ENCODE results near the gene GNAQ.
A peak's percentile ranks its signal among the peaks of the same experiment; 100 is the strongest.
"Not testable (repeated sequence)": the region's sequence is repeated elsewhere in the genome, so short reads cannot be mapped to it uniquely, and the experiment has no call there.

GNAQ gene

DNA sequence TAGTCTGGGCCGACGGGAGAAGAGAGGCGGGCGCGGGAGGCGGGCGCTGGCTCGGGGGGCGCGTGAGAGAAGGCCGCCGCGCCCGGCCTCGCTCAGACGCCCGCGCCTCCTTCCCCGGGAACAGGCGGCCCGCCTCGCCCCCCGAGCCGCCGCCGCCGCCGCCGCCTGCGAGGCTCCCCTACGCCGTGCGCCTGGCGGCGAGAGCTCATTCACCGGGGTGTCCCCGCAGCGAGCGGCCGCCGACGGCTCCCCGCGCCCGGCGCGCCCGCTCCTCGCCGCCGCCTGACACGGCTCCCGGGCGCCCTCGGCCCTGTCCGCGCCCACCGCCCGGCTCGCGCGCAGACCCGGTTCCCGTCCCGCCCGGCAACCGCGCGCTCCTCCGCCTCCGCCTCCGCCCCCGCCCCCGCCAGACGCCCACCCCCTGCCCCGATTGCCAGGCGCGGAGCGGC is at the start of gene GNAQ:
TSS of gene GNAQ (minus strand) at position 368 of the 449 bp plus-strand sequence. CDS start 576 bp downstream, outside the sequence.
- no peak for DNase-seq (ENCODE audit: low spot score)

DNA sequence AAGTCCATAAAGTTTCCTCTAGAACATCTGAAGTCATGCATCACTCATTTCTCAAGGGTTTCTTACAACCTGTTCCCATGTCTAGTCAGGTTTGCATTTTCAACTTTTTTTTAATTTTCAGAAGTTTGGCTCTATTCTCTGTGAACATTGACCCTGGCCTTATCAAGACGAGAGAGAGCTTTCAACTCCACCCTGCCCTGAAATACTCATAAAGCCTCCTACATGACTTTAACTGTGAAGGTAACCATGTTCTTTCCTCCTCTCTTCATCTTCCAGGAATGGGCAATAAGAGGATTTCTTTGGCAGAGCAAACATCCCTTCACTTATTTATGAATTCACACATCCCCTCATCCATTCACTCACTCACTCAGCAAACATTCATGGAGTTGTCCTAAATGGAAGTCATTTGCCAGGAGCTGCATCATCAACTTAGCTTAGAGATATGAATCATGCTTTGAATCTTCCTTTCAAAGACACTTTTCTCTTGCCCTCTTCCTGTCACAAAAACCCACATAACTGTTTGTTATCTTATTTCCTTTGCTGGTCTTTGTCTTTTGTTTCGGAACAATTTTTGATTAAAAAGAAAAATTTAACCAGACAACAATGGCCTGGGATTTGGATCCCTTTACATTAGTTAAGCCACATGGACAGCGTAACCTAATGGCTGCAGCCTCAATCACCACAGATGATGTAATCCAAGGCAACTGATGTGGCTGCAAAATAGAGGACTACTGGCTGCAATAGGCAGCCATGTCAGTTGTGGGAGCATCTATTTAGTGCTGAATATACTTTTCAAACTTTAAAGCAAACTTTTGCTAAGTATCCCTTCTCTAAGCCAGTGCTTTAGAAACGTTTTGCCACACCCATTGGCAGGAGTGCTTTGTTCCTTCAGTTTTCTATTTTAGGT is 43.0 kb upstream of the GNAQ start:
- no peak for DNase-seq (ENCODE audit: low spot score)

DNA sequence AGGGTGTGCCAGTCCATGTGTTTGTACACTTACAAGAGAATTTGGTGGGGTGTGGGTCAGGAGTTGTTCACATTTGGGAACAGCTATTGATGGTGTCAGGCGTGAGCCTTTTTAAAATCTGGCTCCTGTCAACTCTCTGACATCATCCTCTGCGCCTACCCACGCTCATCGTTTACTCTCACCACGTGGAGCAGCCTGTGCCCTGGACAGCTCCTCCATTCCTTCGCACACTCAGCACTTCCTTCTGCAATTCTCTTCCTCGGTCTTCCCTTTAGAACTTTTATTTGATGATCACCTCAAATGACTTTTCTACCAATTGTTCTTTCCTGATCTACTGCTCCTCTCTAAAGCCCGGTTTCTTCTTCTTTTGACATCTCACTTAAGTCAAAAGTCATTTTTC is 42.1 kb upstream of the GNAQ start:
- DNase-seq (ENCODE audit: low spot score) = no peak

DNA sequence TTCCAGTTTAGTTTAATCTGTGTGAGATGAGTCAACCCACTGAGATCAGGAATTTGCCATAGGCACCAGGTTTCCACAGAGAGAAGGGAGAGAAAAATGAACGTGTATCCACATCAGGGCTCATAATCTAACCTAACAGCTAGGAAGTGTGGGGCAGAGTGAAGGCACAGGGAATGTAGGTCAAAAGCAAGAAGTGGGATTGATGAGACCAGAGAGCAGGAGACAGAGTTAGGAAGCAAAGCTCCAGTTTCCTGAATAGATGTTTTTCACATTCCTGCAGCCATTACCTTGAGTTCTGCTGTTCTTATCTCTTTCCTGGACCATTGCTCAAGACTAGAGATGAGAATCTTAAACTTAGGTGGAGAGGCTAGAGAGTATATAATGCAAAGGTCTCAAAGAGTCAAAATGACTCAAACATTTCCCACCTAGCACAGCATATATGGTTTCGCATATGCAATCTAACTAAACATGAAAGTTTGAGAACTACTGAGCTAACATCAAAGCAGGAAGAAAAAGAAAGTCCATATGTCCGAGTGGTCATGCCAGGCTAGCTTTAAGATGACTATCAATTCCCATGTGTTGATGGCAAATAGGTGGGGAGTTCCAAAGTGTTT is 41.1 kb upstream of the GNAQ start:
- DNase-seq (ENCODE audit: low spot score) = no peak

DNA sequence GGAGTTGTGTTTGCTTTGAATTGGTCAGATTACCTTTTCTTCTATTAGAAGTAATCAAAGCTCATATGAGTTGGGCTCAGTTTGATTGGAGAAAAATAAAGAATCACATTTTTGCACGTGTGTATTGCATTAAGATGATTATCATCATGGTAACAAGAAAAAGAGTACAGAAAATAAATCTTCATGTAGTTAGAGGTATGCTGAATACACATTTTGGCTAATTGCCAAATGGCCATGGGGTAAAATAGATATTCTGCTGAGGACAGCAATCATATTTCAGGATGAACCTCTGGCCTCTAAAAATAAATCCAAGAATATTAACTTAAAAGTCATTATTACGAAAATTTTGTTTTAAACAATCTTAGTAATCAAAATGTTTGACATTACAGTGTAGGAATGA is 38.9 kb upstream of the GNAQ start:
- DNase-seq (ENCODE audit: low spot score) = no peak

DNA sequence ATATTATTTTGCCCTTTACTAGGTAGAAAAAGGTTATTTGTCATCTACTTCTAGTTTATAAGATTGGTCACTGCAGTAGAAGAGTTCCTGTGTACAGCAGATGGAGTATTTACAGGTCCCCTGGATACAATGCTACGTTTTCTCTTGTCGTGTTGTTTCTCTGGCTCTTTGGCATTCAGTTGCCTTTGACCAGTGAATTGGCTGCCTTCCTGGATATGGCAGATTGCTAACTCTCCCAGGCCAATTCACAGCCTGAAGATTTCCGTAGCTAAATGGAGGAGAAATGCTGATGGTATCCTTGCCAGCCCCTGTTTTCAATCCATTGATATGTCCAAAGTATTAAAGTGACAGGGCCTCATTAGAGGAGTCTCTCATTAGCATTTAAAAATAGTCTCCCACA is 32.5 kb upstream of the GNAQ start:
- DNase-seq (ENCODE audit: low spot score) = no peak

DNA sequence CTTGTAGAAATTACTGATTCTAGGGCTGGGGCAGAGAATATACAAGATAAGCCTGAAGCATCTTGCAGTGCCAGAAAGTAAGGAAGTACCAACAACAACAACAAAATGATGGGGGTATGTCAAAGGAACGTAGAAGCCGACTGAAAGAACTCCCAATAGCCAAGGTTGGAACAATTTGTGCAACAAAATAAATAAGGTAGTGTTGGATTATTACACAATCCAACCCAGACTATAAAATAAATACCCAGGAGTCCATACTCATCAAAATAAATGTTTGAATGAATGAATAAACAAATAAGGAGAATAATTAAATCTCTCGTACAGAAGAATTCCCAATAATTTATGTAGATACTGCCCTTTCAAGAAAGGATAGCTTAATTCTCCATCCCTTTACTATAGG is 31.1 kb upstream of the GNAQ start:
- DNase-seq (ENCODE audit: low spot score) = no peak

DNA sequence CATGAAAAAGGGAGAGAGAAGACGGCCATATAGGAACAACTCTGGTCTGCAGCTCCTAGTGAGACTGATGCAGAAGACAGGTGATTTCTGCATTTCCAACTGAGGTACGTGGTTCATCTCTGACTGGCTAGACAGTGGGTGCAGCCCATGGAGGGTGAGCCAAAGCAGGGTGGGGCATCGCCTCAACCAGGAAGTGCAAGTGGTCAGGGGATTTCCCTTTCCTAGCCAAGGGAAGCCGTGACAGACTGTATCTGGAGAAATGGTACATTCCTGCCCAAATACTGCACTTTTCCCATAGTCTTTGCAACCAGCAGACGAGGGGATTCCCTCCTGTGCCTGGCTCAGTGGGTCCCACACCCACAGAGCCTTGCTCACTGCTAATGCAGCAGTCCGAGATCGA is 22.6 kb upstream of the GNAQ start:
- not testable (repeated sequence) for DNase-seq (ENCODE audit: low spot score)

DNA sequence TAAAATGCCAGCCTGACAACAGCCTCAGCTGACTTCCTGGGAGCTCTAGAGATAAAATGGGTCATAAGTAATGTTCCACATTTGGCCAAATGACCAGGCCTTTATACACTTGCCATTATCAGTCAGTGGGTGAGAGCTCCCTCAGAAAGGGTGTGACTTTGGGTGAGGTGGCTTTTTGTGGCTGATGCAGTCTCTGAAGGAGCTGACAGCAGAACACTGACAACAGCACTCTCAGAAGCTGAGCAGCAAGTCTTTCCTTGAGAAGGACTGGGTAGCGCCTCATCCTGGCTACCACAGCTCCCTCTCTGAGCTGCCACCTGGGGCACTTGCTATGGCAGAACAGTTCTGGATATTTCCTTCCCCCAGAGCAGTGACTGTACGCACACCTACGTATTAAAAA is 22.0 kb upstream of the GNAQ start:
- no peak for DNase-seq (ENCODE audit: low spot score)

DNA sequence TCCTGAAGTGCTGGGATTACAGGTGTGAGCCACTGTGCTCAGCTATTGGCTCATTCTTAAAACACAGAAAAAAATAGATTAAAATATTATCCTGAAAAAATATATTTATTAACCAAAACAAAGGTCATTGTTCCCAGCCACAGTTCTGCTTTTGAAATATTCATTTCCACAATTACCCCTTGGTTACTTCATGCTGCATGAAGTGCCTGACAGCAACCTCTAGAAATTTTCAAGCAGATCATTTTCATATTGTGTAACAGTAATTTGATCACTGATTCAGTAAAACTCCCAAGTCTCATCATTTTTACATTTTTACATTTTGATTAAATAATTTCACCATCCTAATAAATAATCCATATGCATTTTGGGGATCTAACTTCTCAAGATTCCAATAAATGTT is 18.8 kb upstream of the GNAQ start:
- no peak for DNase-seq (ENCODE audit: low spot score)

DNA sequence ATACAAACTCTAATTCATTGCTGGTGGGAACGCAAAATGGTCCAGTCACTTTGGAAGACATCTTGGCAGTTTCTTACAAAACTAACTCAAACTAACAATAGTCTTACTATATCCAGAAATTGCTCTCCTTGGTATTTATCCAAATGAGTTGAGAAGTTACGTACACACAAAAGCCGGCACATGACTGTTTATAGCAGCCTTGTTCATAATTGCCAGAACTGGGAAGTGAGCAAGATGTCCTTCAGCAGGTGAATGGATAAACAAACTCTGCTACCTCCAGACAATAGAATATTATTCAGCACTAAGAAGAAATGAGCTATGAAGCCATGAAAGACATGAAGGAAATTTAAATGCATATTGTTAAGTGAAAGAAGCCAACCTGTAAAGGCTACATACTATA is 17.9 kb upstream of the GNAQ start:
- DNase-seq (ENCODE audit: low spot score) = no peak

DNA sequence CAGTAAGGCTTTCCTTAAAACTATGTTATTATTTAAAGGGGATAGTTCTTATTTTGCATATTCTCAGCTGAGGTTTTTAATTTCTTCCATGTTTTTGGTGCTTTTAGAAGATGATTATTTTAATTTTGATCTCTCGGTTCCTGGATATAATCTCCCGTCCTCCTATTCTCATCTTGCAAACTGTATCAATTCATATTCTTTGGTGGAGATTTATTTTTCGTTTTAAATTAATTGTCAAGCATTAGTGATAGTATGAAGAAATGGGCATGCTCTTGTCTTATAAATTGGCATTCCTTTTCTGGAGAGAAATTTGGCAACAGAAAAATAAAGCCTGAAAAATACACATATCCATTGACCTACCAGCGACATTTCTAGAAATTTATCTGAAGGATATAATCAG is 15.5 kb upstream of the GNAQ start:
- no peak for DNase-seq (ENCODE audit: low spot score)

DNA sequence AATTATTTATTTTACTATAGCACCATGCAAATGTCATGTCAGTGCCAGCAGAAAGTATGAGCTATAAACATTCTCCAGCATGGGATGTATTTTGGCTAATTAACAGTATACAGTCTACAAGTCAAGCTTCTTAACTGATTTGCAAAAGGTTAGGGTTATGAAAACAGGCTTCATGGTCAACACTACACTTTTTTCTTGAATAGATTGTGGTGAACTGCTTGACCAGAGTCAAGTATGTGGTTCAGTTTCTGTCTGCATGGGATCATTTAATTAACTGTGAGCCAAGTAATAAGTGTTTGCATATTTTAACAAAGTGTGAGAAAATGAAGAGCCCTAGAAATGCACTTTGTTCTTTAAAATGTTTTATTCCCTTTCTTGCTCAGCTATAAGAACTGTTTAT is 14.5 kb upstream of the GNAQ start:
- no peak for DNase-seq (ENCODE audit: low spot score)

DNA sequence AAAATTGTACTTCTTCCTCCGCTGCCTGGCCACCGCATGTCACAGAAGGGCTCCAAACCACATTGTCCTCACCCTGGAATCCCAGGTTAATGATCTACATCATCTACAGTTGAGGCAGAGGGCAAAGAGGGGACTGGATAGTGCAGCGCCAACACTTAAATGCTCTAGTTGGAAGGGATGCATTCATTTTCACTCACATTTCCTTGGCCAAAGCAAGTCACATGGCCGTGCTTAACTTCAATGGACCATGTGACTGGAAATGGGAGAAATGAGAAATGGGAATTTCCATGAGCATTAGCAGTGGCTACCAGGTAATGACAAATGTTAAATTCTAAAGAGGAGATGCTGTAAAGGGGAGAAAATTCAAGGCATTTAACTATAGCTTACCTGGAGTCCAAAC is 13.3 kb upstream of the GNAQ start:
- no peak for DNase-seq (ENCODE audit: low spot score)

DNA sequence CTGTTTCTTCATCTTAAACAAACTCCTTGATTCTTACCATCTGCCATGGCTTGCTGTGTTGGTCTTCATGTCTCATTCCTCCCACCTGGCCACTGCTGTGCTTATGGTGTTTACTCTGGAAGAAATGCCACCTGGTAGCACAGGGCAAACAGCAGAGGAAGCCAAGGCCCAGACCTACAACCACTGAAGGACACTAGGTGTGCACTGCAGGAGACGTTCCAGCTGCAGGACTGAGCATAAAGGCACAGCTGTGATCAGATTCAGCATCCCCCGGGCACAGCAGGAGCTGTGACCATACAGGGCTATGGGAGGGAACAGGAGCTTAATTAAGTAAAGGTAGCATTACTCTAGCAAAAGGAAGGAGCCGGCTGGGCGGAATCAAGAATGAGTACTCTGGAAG is 12.6 kb upstream of the GNAQ start:
- DNase-seq (ENCODE audit: low spot score) = no peak

DNA sequence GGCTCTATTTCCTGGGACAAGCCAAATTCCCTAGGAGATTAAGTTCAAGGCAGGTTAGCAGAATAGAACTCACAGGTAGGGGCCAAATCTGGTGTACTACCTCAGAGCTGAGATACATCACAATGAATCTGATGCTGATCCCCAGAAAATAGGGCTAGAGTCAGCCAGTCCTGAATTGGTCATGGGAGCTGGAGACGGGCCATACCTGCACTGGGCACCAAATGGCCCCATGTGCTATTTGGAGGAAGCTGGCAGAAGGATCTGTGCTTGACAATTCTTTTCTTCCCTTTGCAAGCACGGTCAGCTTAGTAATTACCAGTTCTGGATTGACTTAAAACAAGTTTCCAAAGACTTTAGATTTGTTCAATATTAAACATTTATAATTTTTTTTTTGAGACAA is 10.4 kb upstream of the GNAQ start:
- DNase-seq (ENCODE audit: low spot score) = no peak

DNA sequence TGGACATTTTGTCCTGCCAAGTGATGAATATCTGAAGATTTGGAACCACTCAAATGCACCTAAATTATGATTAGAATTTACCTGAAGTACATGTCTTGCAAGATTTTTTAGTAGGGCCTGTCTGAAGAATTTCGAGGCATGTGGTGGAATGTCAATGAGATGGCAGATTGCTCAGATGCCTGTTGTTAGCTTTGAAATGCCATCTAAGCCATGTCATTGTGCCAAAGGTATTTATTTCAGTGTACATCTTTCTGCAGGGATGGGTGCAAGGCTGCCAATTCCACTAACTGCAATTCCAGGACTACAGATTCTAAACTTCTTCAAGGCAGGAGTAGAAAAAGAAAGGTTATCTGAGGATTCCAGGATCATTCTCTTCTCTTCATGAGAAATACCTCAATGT is 9.1 kb upstream of the GNAQ start:
- DNase-seq (ENCODE audit: low spot score) = no peak

DNA sequence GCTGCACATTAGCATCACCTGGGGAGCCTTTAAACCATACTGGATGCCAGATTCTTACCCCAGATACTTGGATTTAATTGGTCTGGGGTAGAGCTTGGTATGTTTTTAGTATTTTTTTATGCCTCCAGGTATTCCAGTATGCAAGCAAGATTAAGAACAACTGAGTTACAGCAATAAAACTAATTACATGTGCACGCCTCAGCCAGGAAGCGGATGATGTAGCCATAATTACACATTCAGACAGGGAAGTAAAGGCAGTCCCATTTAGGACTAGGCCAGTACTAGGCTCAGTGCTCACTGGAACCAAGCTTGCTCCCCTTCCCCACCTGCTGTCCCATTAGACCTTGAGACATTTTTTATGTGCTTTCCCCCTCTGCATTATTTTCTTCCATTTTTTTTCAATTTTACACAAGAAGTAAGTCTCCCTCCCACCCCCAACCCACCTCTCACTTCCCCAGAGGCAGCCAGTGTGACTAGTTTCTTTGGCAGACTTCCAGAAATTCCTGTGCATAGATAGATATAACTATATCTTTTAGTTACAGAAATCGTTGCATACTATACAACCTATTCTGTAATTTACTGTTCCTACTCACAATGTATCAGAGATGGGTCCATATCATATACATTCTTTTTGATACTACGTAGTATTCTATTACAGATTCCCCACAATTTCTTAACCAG is 7.1 kb upstream of the GNAQ start:
- DNase-seq (ENCODE audit: low spot score) = no peak

DNA sequence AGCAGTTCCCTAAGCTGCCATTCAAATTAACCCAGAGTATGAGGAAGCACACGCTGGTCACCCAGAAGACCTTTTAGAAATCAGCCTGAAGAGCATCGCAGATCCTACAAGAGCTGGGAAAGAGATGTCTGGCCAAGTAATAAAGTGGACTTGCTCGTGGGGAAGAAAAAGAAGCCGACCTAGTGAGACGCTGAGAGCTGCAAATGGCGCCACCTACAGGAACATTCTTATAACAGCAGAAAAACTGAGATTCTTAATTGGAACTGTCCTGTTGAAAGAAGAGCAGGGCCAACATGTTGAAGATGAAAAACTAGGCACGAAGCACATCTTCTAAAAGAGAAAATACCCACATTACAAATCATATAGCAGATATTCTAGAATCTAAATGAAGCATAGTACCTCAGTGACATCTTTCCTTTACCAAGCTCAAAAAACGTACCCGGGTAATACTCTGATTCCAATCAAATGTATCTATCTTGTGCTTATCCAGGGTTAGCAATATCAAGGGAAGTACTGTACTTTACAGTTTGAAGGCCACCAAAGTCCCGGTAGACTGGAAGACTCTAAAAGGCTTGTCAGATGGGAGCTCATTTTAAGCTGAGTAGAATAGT is 3.9 kb upstream of the GNAQ start:
- peak; percentile 70 for DNase-seq (ENCODE audit: low spot score)

DNA sequence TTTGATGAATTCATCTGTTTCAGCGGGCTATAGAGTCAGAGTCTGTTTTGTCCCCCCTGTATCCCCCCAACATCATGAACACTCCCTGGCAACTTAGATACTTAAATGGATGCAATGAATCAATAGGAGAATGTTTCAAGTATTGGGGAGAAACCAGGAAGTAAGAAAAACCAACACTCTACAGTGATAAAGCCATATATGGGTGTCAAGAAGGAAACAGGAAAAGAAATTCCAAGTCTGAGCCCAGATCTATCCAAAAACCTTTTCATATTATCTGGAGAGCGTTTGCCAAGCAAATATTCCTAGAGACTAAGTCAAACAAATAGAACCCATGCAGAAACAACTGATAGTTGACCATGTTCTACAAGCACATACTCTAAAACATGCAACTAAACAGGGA is 2.3 kb upstream of the GNAQ start:
- no peak for DNase-seq (ENCODE audit: low spot score)

DNA sequence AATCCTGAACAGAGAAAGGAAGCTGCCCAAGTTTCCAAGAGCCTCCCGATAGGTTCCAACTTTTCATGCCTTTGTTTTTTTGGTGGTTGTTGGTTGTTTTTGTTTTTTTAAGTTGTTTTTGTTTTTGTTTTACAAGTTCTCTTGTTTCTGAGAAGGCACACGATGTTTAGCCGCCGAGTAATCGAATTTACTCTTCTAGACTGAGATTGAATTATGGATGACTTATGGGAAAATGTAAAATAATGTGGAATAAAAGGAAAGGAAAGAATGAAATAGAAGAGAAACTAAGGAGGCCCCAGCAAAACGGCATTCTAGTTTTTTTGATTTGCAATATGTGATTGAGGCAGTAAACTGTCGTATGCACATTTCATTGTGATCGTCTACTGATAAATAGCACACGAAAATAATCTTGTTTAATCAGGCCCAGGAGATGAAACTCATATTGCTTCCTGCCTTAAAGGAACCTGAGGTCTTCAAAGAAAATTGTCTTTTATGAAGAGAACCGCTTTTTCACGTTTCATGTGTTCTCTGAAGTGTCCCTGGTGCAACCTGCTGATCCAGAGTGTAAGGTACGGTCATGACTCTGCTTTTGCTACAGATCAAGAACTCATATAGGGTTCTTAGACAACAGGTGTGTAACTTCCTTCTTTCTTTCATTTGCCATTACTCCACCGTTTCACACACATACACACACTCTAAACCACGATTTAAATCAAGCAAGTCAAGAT is 1.3 kb upstream of the GNAQ start:
- DNase-seq (ENCODE audit: low spot score) = no peak

Data from NAMALWA (cell line).